H1 (cell line): ENCODE measurements around the gene MPPE1. TPM values are rescaled to one million over a fixed set of nuclear protein-coding genes. Genes with fewer than 3 reads are reported as not detected.

ENCODE experiments used
- polyA plus RNA-seq, 7 experiments: library from polyadenylated mRNA; depleted of rRNA in 3 of 7; stranded (reverse) in 5 of 7; unstranded in 2 of 7; fragments of >200 nt in 5 of 7; fragments of 200-250 nt in 2 of 7; gene quantifications; 1 replicate in 5 of 7; 2 replicates in 1 of 7; 4 replicates in 1 of 7; pipeline versions ENCODE4 v1.2.1 to v1.2.3, GENCODE V29; 2011 to 2013; ENCODE audit warnings: missing spikeins in 2 of 7, mixed read lengths in 2 of 7
- total RNA-seq: library from RNA; stranded (reverse); fragmentation: NEBNext Ultra II Directional; extraction: Animal tissue kit (Norgen Biotek cat#: 25700); gene quantifications from 2 replicates; pipeline ENCODE4 v1.2.1, GENCODE V29; 2021
- TF ChIP-seq, protein P1 (sequence below): fragments of 300-600 bp; sonication (generic); IDR thresholded peaks from 2 replicates; pipeline ENCODE4 v1.7.1; 2012; ENCODE audit warnings: low read length, moderate library complexity, mild to moderate bottlenecking, inconsistent platforms; ENCODE audit not compliant: insufficient replicate concordance

Gene MPPE1
- total and polyA plus RNA-seq, 2 of the 8 experiments (the other 6 are each of a cell fraction or from before 2014, with no cell fraction given) = 13.7 to 20.9 TPM

DNA sequence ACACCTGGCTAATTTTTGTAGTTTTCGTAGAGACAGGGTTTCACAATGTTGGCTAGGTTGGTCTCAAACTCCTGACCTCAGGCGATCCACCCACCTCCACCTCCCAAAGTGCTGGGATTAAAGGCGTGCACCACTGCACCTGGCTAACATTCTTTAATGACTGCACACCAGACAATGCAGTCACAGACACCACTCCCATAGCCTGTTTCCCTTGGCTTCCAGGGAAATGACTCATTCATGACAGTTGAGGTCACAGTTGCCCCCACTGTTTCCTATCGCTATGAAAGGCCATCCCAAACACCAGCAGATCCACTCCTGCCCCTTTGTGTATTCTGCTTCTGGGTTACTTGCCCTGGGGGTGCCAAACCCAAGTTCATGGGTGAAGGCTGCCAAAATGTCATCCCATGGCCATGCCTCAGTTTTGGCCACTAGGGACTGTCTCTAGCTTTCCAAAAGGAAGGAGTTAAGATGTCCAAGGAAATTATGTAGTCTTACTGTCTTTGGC lies 48.2 kb downstream of the MPPE1 start (continued):
- TF ChIP-seq, protein P1, sequence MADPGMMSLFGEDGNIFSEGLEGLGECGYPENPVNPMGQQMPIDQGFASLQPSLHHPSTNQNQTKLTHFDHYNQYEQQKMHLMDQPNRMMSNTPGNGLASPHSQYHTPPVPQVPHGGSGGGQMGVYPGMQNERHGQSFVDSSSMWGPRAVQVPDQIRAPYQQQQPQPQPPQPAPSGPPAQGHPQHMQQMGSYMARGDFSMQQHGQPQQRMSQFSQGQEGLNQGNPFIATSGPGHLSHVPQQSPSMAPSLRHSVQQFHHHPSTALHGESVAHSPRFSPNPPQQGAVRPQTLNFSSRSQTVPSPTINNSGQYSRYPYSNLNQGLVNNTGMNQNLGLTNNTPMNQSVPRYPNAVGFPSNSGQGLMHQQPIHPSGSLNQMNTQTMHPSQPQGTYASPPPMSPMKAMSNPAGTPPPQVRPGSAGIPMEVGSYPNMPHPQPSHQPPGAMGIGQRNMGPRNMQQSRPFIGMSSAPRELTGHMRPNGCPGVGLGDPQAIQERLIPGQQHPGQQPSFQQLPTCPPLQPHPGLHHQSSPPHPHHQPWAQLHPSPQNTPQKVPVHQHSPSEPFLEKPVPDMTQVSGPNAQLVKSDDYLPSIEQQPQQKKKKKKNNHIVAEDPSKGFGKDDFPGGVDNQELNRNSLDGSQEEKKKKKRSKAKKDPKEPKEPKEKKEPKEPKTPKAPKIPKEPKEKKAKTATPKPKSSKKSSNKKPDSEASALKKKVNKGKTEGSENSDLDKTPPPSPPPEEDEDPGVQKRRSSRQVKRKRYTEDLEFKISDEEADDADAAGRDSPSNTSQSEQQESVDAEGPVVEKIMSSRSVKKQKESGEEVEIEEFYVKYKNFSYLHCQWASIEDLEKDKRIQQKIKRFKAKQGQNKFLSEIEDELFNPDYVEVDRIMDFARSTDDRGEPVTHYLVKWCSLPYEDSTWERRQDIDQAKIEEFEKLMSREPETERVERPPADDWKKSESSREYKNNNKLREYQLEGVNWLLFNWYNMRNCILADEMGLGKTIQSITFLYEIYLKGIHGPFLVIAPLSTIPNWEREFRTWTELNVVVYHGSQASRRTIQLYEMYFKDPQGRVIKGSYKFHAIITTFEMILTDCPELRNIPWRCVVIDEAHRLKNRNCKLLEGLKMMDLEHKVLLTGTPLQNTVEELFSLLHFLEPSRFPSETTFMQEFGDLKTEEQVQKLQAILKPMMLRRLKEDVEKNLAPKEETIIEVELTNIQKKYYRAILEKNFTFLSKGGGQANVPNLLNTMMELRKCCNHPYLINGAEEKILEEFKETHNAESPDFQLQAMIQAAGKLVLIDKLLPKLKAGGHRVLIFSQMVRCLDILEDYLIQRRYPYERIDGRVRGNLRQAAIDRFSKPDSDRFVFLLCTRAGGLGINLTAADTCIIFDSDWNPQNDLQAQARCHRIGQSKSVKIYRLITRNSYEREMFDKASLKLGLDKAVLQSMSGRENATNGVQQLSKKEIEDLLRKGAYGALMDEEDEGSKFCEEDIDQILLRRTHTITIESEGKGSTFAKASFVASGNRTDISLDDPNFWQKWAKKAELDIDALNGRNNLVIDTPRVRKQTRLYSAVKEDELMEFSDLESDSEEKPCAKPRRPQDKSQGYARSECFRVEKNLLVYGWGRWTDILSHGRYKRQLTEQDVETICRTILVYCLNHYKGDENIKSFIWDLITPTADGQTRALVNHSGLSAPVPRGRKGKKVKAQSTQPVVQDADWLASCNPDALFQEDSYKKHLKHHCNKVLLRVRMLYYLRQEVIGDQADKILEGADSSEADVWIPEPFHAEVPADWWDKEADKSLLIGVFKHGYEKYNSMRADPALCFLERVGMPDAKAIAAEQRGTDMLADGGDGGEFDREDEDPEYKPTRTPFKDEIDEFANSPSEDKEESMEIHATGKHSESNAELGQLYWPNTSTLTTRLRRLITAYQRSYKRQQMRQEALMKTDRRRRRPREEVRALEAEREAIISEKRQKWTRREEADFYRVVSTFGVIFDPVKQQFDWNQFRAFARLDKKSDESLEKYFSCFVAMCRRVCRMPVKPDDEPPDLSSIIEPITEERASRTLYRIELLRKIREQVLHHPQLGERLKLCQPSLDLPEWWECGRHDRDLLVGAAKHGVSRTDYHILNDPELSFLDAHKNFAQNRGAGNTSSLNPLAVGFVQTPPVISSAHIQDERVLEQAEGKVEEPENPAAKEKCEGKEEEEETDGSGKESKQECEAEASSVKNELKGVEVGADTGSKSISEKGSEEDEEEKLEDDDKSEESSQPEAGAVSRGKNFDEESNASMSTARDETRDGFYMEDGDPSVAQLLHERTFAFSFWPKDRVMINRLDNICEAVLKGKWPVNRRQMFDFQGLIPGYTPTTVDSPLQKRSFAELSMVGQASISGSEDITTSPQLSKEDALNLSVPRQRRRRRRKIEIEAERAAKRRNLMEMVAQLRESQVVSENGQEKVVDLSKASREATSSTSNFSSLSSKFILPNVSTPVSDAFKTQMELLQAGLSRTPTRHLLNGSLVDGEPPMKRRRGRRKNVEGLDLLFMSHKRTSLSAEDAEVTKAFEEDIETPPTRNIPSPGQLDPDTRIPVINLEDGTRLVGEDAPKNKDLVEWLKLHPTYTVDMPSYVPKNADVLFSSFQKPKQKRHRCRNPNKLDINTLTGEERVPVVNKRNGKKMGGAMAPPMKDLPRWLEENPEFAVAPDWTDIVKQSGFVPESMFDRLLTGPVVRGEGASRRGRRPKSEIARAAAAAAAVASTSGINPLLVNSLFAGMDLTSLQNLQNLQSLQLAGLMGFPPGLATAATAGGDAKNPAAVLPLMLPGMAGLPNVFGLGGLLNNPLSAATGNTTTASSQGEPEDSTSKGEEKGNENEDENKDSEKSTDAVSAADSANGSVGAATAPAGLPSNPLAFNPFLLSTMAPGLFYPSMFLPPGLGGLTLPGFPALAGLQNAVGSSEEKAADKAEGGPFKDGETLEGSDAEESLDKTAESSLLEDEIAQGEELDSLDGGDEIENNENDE = no peak
